Measurements from ENCODE around the gene ALG12.
A peak's percentile ranks its signal among the peaks of the same experiment; 100 is the strongest.

Gene ALG12

DNA sequence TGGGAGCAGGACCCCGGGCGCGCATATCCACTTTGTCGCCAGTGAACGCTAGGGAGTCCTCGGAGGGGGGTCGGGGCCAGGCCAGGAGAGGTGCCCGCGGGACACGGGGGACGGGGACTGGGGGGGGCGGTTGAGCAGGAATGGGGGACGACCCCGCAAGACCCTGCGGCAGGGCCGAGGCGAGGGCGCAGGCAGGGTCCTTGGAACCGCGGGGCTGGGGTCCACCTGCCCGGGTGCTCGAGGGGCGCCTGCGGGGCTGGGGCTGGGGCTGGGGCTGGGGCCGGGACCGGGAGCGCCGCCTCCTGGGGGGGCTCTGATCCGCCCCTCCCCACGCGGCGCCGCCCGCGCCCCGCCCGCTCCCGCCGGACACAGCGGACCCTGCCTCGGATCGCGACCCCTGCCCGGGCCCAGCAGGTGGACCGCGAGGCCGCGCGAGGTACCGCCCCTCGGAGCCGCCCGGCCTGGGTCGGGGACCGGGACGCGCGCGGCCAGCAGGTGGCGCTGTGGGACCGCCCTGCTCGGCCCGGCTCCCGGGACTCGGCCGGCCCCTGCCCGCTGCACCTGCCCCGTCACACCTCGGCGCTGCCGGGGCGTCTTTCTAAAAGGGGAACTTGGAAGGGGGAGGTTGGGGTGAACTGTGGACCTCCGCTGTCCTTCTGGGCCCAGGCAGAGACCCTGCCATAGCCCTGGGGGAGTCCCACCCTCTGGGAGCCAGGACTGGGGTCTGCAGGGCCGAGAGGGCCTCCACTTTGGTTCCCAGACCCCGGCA, 11.2 kb upstream of the ALG12 start:
- DNase-seq = peak; percentile 38

DNA sequence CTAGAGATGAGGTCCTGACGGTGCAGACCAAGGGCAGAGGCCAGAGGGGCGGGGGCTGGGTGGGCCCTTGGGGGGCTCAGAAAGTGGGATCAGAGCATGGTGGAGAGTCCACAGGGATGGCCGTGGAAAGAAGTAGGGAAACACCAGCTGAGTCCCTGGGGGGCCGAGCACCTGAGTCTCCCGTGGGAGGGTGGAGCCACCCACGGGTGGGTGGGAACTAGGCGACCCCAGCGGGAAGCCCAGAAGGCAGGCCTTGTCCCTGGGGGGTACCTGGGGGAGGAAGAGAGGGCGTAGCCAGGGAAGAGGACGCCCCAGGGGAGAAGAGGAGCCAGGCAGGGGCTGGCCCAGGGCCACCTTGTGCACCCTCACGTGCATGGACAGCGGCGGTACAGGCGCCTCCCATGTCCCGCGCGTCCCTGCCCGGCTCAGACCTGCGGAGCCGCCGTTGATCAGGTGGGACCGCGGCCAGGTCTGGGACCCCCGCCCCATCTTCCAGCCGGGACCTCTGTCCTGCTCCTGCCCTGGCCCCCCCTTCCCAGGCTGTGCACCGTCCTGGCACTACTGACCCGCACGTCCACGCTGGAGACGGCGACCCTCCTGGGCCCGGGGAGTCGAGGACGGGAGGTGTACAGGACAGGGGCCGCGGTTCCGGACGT, 10.4 kb upstream of the ALG12 start:
- no peak for DNase-seq

DNA sequence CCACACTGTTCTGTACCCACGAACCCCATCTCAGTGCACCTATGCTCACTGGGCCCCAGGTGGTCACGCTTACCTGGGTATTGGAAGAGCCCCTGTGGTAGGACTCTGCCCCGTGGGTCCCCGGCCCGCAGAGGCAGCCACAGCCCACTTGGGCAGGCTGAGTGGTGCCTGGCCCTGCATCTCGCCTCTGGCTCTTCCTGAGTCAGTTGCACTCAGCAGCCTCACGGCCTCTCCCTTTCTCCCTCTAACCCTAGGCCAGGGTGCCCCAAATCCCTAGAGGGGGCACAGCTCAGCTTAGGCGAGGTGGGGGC, 9.9 kb upstream of the ALG12 start:
- no peak for DNase-seq

DNA sequence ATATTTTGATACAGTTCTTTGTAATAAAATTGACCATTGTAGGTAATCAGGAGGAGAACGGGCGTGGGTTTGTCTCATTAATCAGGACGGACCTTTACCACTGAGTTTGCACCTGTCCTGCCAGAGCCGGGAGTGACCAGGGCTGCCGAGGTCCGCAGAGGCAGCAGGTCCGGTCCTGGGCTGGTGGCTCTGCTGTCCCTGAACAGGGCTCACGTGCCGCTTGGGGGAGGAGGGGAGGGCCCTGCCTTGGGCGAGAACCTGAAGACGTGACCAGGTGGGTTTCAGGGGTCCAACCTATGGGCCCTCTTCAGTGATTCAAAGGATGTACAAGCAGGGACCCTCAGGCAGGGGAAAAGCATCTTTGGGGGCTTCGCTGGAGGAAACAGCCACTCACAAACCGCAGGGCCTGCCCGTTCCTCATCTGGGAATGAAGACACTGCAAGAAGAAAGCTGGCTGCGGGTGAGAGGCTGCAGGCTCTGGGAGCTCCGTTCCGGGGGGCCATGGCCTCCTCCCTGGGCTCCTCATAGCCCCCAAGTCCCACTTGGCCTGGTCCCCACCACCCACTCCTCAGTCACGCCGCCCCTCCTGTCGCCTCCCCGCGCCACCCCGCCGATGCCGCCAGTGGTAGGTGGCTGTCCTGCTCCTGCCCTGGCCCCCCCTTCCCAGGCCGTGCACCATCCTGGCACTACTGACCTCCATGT, 9.4 kb upstream of the ALG12 start:
- DNase-seq = no peak

DNA sequence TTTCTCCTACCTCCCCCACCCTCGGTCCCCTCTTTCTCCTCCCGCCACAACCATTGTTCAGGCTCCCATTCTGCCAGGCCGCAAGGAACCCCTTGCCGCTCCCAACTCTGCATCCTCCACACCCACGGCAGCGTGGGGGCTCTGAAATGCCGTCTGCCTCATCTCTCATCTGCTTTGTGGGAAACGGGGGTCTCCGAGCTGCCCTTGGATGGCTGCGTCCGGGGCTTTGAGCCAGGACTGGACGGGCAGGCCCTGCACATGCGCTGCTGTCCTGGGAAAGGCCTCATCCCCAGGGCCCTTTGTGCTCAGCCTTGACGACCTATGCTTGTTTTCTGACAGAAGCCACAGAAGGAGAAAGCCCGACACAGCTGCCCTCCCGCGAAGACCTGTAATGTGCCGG, 8.7 kb upstream of the ALG12 start:
- DNase-seq = no peak

DNA sequence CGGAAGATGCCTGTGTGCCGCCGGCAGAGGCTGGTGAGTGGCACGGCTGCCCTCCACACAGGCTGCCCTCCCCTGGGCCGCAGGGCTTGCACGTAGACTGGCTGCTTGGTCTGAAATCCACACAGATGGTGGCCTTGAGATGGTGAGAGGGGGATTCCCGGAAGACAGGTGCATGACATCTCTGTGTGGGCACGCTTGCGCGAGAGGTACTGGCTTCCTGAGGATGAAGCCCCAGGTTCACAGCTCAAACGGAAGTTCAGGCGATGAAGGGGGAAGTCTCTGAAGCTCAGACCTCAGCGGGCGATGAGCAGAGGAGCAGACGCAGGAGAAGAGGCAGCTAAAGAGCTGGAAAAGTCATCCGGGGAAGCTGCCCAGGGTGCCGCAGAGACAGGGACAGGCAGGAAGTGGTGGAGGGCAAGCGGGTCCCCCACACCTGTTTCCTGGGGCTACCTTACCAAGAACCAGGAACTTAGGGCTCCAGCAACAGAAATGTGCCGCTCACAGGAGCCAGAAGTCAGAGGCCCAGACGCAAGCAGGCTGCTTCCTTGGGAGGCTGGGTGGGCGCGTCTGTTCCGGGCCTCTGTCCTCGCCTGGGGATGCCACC, 7.4 kb upstream of the ALG12 start:
- DNase-seq = no peak

DNA sequence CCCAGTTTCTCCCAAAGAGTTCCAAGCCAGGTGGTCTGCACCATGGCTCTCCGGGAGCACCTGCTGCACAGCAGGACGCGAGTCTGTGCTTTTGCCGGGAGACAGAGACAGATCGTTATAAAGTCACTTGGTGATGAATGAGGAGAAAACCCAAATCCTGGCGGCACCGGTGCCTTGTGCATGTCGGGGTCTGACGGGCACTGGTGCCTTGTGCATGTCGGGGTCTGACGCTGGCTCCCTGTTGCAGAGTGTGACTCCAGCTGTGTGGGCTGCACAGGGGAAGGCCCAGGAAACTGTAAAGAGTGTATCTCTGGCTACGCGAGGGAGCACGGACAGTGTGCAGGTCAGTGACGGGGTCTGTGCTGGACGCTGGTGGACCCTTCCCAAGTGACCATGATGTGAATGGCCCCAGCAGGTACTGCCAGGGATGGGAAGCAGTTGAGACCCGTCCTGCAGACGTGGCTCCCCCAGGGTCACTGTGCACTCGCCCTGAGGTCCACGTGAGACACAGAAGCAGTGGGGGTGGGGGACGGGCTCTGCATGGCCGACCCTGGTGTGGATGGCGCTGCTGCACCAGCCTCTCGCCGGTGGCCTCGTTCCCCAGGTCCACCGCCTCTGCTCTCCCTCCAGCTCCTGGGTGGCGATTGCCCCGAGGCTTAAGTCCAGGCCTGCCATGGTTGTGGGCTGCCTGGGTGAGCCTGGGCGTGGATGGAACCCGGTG, 6.0 kb upstream of the ALG12 start:
- no peak for DNase-seq

DNA sequence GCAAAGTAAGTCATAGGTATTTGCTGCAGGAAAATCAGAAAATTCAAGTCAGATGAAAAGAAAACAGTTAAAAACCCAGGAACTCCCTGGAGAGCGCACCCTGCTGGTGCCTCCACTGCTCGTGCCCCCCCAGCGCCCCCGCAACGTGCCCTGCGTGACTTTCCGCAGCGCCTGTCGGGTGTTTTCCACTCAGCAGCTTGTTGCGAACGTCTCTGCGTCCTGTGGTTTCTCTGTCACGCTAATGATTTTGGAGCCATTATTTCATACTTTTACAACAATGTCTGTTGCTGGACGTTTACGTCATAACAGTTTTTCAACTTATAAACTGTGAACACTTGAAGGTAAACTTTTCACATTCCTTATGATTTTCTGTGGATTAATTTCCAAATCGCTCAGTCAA, 5.2 kb upstream of the ALG12 start:
- peak; percentile 12 for DNase-seq

DNA sequence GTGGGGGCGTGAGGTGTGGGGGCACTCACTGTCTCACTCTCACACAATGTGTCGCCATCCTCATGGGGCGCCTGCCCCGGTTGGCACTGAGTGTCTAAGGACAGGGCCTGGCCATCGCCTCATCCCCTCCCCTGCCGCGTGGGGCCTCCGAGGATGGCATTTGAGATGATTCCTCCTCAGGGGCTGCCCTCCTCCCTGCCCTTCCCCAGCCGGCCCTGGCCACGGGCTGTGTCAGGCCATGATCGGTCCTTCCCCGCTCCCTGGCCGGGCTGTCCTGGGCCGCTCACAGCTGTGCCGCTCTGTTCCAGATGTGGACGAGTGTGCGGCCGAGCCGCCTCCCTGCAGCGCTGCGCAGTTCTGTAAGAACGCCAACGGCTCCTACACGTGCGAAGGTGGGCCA, 4.7 kb upstream of the ALG12 start:
- DNase-seq = no peak

DNA sequence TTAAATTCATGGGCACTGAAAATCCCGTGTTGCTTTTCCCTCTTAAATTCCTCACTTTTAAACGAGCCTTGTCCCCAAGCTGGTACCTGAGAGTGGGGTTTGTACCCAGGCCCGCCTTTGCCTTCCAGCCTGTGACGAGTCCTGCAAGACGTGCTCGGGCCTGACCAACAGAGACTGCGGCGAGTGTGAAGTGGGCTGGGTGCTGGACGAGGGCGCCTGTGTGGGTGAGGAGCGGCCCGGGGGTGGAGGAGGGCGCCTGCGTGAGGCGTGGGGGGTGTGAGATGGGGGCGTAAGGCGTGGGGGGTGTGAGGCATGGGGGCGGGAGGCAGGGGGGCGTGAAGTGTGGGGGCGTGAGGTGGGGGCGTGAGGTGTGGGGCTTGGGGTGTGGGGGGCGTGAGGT, 4.2 kb upstream of the ALG12 start:
- no peak for DNase-seq

DNA sequence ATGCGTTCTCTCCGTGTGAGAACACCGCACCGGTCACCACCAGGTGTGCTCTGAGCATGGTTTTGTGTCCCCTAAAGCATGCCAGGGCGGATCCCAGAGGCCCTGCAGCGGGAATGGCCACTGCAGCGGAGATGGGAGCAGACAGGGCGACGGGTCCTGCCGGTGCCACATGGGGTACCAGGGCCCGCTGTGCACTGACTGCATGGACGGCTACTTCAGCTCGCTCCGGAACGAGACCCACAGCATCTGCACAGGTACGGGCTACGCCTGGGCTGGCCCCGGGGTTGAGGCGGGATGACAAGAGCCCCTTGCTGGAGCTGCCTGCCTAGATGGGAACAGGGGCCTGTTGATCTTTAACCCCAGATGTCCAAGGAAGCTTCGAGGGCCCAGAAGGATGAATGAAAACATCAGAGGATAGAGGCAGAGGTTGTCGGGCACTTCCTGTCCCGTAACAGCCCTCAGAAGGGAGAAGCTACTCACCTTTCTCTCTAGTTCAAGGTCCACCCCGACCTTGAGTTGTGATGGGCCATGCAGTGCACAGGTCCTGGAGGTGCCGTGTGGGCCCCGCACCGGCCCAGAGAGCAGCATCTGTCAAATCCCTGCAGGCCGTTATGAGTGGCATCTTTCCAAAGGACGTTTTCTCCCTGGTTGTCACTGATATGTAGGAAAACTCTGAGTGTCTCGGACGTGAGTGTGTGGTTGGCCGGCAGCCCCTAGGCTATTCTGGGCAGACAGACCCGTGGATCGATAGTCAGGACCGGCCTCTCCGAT, 3.5 kb upstream of the ALG12 start:
- no peak for DNase-seq

DNA sequence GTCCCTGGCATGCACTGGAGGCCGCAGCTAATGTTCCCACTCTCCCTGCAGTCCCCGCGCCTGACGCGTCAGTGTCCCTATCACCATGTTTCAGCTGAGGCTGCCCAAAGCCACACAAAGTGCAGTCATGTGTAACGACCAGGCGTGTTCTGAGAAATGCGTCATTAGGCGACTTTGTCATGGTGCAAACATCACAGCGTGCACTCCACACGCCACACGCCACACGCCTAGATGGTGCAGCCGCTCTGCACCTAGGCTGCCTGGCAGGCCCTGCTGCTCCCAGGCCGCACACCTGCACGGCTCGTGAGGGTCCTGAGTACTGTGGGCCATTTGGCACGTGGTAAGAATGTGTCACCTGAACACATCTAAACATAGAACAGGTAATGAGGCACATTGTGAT, 2.6 kb upstream of the ALG12 start:
- DNase-seq = no peak

DNA sequence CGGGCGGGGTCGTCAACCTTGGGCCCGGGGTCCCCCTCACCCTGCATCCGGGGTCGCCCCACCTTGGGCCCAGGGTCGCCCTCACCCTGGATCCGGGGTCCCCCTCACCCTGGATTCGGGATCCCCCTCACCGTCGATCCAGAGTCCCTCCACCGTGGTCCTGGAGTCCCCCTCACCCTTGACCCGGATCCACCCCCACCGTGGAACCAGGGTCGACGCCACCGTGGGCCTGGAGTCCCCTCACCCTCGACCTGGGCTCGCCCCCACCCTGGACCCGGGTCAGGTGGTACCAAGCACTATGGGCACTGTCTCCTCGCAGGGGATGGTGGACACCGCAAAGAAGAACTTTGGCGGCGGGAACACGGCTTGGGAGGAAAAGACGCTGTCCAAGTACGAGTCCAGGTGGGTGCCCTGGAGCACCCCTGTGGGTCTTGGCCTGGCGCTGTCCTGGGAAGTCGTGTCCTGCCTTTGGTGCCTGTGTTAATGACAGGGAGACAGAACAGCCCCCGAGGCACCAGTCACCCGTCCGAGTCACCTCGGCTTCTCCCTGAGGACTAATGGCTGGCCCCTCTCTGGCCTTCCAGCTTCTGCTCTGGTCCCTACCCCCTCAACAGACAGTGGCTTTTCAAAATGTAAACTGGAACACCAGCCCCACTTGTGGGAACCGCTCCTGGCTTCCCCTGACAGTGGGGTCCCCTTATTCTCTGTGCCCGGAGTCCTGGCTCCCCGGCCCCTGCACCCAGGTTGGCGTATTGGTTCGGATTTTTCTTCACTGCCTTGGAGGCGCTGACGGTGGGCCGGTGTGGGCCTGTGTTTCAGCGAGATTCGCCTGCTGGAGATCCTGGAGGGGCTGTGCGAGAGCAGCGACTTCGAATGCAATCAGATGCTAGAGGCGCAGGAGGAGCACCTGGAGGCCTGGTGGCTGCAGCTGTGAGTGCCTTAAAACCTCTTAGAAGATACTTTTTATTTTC, 958 bp upstream of the ALG12 start:
- DNase-seq = no peak

DNA sequence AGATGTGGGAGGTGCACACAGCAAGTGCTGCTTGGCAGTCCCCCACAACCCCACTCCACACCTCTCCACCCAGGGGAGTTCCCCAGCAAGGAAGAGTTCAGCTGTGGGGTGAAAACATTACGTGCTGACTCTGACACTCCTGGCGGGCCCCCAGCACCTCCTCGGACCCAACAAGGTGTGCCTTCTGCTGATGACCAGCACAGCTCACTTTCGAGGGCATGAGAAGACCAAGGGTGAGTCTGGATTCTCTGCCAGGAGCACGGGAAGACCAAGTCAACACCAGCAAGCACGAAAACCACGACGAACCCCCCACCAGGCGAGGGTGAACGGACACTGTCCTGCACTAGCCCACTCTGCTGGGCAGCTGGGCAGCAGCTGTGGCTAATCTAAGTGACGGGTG, 1.4 kb downstream of the ALG12 start:
- DNase-seq = no peak

DNA sequence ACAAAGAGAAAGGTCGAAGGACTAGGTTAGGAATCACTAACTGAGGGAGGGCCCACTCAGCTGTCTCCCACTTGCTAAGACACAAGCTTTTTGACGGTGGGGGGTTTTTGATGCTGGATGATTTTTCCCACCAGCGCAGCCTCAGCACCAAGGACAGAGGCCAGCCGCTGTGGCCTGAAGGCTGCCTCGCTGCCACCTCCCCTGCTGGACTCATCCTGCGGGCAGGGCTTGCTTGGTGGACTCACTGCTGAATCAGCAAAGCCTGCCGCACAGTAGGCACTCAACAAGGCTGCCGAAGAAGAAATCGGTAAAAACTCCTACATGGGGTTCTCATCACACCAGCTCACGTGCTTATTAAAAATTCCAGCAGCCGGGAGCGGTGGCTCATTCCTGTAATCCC, 2.6 kb downstream of the ALG12 start:
- DNase-seq = no peak

DNA sequence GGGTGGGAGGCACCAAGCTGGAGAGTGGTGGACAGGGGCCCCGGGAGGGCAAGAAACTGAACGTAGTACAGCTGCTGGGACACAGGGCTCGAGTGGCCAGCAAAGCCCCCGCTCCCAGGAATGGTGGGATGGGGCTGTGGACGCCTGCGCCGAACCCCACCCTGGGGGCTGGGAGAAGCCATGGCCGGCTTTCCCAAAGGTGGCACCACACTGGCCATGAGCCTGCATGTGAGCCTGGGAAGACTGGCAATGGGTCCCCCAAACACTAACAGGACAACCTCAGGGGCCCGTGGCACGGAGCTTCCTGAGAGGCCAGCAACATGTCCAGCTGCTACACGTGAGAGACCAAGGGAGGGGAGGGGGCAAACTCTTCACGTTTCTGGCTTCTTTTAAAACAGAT, 4.0 kb downstream of the ALG12 start:
- DNase-seq = no peak

DNA sequence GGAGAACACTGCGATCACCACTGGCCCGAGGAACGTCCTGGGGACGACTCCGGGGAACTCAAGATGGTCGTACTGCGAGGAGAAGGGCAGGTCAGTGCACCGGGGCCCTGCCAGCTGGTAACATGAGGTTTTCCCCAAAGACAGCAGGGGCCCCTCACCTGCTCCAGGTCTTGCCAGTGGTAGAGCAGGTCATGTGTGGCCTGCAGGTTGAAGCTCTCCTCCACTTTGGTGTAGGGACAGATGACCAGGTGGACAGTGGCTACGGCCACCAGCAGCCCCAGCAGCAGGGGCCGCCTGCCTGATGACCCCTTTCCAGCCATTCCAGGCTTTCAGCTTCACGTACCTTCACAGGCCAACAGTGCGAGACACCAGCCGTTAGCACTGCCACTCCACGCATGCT, 4.8 kb downstream of the ALG12 start:
- no peak for DNase-seq

DNA sequence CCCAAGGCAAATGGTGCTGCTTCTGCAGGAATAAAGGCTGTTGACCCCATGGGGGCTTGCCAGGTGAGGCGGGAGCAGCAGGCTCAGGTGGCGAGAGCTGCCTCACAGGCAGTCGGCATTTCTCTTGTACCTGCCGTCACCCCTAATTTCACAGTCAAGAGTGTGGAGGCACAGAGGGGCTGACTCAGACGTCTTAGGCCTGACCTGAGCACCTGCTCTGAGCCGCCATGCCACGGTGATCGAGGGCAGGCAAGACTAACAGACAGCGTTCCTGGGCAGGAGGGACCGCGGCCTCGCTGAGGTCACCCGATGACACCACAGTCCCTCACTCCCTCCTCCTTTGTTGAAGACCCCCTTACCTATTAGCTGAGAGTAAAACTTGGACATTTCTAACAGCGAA, 5.2 kb downstream of the ALG12 start:
- DNase-seq = no peak

DNA sequence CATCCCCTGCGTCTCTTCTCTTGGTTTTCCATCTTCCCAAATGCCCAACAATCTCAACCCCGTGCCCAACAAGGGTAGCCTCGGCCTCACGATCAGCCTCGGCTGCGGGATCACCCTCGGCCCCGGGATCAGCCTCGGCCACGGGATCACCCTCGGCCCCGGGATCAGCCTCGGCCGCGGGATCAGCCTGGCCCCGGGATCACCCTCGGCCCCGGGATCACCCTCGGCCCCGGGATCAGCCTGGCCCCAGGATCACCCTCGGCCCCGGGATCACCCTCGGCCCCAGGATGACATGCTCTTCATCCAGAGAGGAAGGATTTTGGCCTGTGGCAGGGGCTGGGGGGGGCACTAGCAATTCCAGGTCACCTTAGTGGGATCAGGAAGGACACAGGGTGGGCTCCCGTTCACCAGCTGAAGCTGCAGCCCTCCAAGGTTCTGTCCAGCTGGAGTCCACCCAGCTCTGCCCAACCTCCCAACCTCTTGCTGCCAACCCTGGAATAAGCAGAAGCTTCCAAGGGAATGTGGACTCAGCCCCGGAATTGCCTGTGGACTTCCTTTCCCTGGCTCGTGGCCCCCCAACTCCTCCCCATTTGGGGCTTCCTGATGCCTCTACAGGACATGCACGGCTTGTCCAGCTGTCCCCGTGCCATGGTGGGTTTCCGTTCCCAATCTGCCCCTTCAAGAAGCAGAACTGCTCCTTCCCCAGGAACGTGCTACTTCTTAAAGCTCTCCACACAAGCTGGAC, 6.2 kb downstream of the ALG12 start:
- DNase-seq = no peak

Data from hematopoietic multipotent progenitor cell treated with erythropoietin and hydrocortisone succinate and interleukin-3 and kit ligand, for 8 days (in vitro differentiated cells).